Fibroblast of lung (primary cell): ENCODE data around the gene NTSR1. TPM values are rescaled to one million over a fixed set of nuclear protein-coding genes. Genes with fewer than 3 reads are reported as not detected.
A peak's percentile ranks its signal among the peaks of the same experiment; 100 is the strongest.

Experiments used
- DNase-seq, 2 donors: peaks; one replicate each; pipeline versions ENCODE4 v3.0.0 to v3.0.0-alpha.2; 2010; ENCODE audit warnings: low read depth in 2 of 2
- H2AFZ ChIP-seq: 2 replicates; pipeline ENCODE4 v1.5.1; 2012; ENCODE audit warnings: low read length, control low read depth, inconsistent platforms
- H3K27ac ChIP-seq: 2 replicates; pipeline ENCODE4 v1.5.1; 2011; ENCODE audit warnings: low read length, control low read depth; ENCODE audit not compliant: insufficient read depth
- H3K27me3 ChIP-seq: 2 replicates; pipeline ENCODE4 v1.5.1; 2011; ENCODE audit warnings: mild to moderate bottlenecking, low read length; ENCODE audit not compliant: control insufficient read depth, insufficient read depth
- H3K36me3 ChIP-seq: 2 replicates; pipeline ENCODE4 v1.5.1; 2011; ENCODE audit warnings: low read length; ENCODE audit not compliant: control insufficient read depth, insufficient read depth
- H3K4me1 ChIP-seq: 2 replicates; pipeline ENCODE4 v1.5.1; 2011; ENCODE audit warnings: low read length; ENCODE audit not compliant: control insufficient read depth, insufficient read depth; ENCODE audit errors: extremely low read depth
- H3K4me2 ChIP-seq: 2 replicates; pipeline ENCODE4 v1.5.1; 2011; ENCODE audit warnings: low read length, control low read depth; ENCODE audit not compliant: insufficient read depth; ENCODE audit errors: extremely low read depth
- H3K4me3 ChIP-seq, 4 experiments: fragments of 200-600 bp in 1 of 4; sonication (generic) in 1 of 4; replicated peaks in 1 of 4; 2 replicates each; pipeline ENCODE4 v1.5.1; 2011 to 2016; ENCODE audit warnings: low read length in 4 of 4, low read depth in 3 of 4, mild to moderate bottlenecking in 3 of 4, control low read depth in 2 of 4, inconsistent platforms in 1 of 4, mixed read lengths in 1 of 4; ENCODE audit not compliant: insufficient read depth in 1 of 4; ENCODE audit errors: control extremely low read depth in 1 of 4
- H3K79me2 ChIP-seq: 2 replicates; pipeline ENCODE4 v1.5.1; 2012; ENCODE audit warnings: mild to moderate bottlenecking, low read length, inconsistent platforms; ENCODE audit not compliant: control insufficient read depth, insufficient read depth
- H3K9ac ChIP-seq: 2 replicates; pipeline ENCODE4 v1.5.1; 2011; ENCODE audit warnings: mild to moderate bottlenecking, low read length, control low read depth; ENCODE audit not compliant: insufficient read depth
- H3K9me3 ChIP-seq: 2 replicates; pipeline ENCODE4 v1.5.1; 2012; ENCODE audit warnings: low read depth, low read length; ENCODE audit not compliant: control insufficient read depth, insufficient read depth
- H4K20me1 ChIP-seq: 2 replicates; pipeline ENCODE4 v1.5.1; 2011; ENCODE audit warnings: low read length; ENCODE audit not compliant: control insufficient read depth, insufficient read depth; ENCODE audit errors: extremely low read depth
- CTCF ChIP-seq, 2 donors: IDR thresholded peaks in 1 of 2; conservative IDR thresholded peaks in 1 of 2; 1 replicate in 1 of 2; 2 replicates in 1 of 2; pipeline ENCODE4 v1.5.1; 2011 to 2012; ENCODE audit warnings: low read length in 2 of 2, control low read depth in 1 of 2, inconsistent platforms in 1 of 2, low read depth in 1 of 2, mild to moderate bottlenecking in 1 of 2
- EZH2 ChIP-seq: IDR thresholded peaks from 2 replicates; pipeline ENCODE4 v1.5.1; 2012; ENCODE audit warnings: low read length, control low read depth, mild to moderate bottlenecking; ENCODE audit errors: missing control alignments
- polyA plus RNA-seq, 2 donors: library from polyadenylated mRNA; depleted of rRNA in 1 of 2; stranded (reverse) in 1 of 2; unstranded in 1 of 2; fragments of >200 nt; gene quantifications; 2 replicates each; pipeline ENCODE4 v1.2.1, GENCODE V29; 2011 to 2012; ENCODE audit warnings: missing spikeins in 1 of 2
- total RNA-seq: library from RNA; depleted of rRNA; stranded (reverse); fragments of >200 nt; gene quantifications from 2 replicates; pipeline ENCODE4 v1.2.1, GENCODE V29; 2014

Gene NTSR1
- total and polyA plus RNA-seq, 2 donors (not counting 1 experiment from before 2014, with no cell fraction given): 0.05 to 0.33 TPM

GRCh38 chr20:62718546-62718945, 9.9 kb downstream of the NTSR1 start:
- TF ChIP-seq EZH2: no peak
- no peak for TF ChIP-seq CTCF (conservative IDR thresholded peaks at IDR 0.05 in 1 of 2, IDR thresholded peaks at IDR 0.05 in 1 of 2; ENCODE audit: low read depth in 1 of 2, low read length in 2 of 2)
- H3K9me3 ChIP-seq: no peaks in the 10 kb centered on the region
- peak overlapping the region; percentile 24 for H3K27ac ChIP-seq
- no peak overlapping the region for H3K4me3 ChIP-seq
- H3K9ac ChIP-seq: no peak overlapping the region
- H3K27me3 ChIP-seq: peaks cover 8% of the 10 kb centered on the region
- no peak for DNase-seq
- H3K4me1 ChIP-seq: no peaks in the 10 kb centered on the region
- H2AFZ ChIP-seq: no peak overlapping the region
- H4K20me1 ChIP-seq: no peaks in the 10 kb centered on the region
- peak overlapping the region; percentile 32 for H3K4me2 ChIP-seq
- peaks cover 14% of the 10 kb centered on the region for H3K79me2 ChIP-seq
- no peaks in the 10 kb centered on the region for H3K36me3 ChIP-seq

DNA sequence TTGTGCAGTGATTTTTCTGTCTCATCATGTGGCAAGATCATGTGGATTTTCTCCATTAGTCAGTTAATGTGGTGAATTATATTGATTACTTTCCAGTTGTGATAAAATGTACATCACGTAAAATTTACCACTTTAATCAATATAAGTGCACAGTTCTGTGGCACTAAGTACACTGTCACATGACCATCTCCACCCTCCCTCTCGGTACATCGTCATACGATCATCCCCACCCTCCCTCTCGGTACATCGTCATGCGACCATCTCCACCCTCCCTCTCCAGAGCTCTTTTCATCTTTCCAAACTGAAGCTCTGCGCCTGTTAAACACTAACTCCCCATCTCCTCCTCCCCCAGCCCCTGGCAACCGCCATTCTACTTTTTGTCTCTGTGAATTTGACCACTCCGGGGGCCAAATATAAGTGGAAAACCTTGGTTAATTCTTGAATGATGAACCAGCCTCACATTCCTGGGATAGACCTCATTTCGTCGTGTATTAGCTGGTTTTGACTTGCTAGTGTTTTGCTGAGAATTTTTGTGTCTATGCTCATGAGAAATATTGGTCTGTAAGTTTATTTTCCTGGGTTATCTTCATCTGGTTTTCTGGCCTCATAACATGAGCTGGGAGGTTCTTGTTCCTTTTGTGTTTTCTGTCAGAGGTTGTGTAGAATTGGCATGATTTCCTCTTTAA, 10.8 kb downstream of the NTSR1 start:
- Histone ChIP-seq H4K20me1 (no peaks in the 10 kb centered on the region), H3K4me3 (no peak overlapping the region), H3K9ac (no peak overlapping the region), H3K27me3 (peaks cover 11% of the 10 kb centered on the region), H3K9me3 (no peaks in the 10 kb centered on the region), H2AFZ (no peak overlapping the region), H3K79me2 (peaks cover 12% of the 10 kb centered on the region), H3K36me3 (no peaks in the 10 kb centered on the region), H3K4me1 (no peaks in the 10 kb centered on the region), H3K27ac (no peak overlapping the region), H3K4me2 (no peak overlapping the region)
- TF ChIP-seq EZH2 (no peak), CTCF (conservative IDR thresholded peaks at IDR 0.05 in 1 of 2, IDR thresholded peaks at IDR 0.05 in 1 of 2; ENCODE audit: low read depth in 1 of 2, low read length in 2 of 2) (no peak)
- peak in 1 of 2 donors; percentile 58 for DNase-seq

- peaks cover 15% of the 10 kb centered on the region for H3K27me3 ChIP-seq
- no peak for DNase-seq
Measured at GRCh38 chr20:62721511-62722370, 13.1 kb downstream of the NTSR1 start.

More at GRCh38 chr20:62721511-62722370, 13.1 kb downstream of the NTSR1 start:
- peaks cover 7% of the 10 kb centered on the region for H3K79me2 ChIP-seq
- H3K4me2 ChIP-seq: no peak overlapping the region
- H3K36me3 ChIP-seq: no peaks in the 10 kb centered on the region
- H3K4me3 ChIP-seq: no peak overlapping the region
- H3K9me3 ChIP-seq: no peaks in the 10 kb centered on the region
- no peaks in the 10 kb centered on the region for H4K20me1 ChIP-seq
- TF ChIP-seq CTCF (conservative IDR thresholded peaks at IDR 0.05 in 1 of 2, IDR thresholded peaks at IDR 0.05 in 1 of 2; ENCODE audit: low read depth in 1 of 2, low read length in 2 of 2): no peak
- TF ChIP-seq EZH2: no peak
- H2AFZ ChIP-seq: no peak overlapping the region
- H3K9ac ChIP-seq: no peak overlapping the region
- no peaks in the 10 kb centered on the region for H3K4me1 ChIP-seq
- no peak overlapping the region for H3K27ac ChIP-seq
